ENCODE results near the gene ADGRD1. TPM values are rescaled to one million over a fixed set of nuclear protein-coding genes. Genes with fewer than 3 reads are reported as not detected.

ADGRD1 gene
- total RNA-seq, 1 donor from 2014 or later: 99.5 TPM

DNA sequence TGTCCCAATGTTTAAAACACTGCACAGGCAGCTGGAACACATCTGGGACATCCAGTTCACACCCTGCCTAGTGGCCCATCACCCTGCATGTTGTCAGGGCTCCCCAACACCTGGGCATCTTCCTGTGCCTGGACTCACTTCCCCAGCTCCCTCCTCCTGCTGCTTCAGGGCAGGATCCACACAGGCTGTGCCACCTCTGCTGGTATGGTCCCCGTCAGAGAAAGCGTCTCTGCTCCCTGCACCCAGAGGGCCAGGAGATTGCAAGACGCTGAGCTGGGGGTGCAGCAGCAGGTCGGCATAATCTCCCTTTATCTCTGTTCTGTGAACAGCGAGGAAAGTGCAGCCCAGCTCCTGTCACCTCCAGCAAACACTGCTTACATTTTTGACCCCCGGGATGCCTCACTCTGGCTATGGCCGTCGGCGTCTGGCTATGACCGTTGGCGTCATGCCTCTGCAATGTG, 124.3 kb downstream of the ADGRD1 start:
- peaks cover 6% of the 10 kb centered on the region for H3K9me3 ChIP-seq (replicated peaks)
- TF ChIP-seq, protein P1, sequence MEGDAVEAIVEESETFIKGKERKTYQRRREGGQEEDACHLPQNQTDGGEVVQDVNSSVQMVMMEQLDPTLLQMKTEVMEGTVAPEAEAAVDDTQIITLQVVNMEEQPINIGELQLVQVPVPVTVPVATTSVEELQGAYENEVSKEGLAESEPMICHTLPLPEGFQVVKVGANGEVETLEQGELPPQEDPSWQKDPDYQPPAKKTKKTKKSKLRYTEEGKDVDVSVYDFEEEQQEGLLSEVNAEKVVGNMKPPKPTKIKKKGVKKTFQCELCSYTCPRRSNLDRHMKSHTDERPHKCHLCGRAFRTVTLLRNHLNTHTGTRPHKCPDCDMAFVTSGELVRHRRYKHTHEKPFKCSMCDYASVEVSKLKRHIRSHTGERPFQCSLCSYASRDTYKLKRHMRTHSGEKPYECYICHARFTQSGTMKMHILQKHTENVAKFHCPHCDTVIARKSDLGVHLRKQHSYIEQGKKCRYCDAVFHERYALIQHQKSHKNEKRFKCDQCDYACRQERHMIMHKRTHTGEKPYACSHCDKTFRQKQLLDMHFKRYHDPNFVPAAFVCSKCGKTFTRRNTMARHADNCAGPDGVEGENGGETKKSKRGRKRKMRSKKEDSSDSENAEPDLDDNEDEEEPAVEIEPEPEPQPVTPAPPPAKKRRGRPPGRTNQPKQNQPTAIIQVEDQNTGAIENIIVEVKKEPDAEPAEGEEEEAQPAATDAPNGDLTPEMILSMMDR (IDR thresholded peaks at IDR 0.05; ENCODE audit: borderline replicate concordance): no peak
- no peaks in the 10 kb centered on the region for H3K27me3 ChIP-seq (ENCODE audit: low read depth)
- peaks cover 19% of the 10 kb centered on the region for H3K4me1 ChIP-seq
- peaks cover 21% of the 10 kb centered on the region for H3K36me3 ChIP-seq
- H3K4me3 ChIP-seq: no peak overlapping the region
- intact Hi-C loops (cut with micrococcal nuclease): no loop called here
- DNase-seq: no peak
- no peak overlapping the region for H3K27ac ChIP-seq (replicated peaks)

DNA sequence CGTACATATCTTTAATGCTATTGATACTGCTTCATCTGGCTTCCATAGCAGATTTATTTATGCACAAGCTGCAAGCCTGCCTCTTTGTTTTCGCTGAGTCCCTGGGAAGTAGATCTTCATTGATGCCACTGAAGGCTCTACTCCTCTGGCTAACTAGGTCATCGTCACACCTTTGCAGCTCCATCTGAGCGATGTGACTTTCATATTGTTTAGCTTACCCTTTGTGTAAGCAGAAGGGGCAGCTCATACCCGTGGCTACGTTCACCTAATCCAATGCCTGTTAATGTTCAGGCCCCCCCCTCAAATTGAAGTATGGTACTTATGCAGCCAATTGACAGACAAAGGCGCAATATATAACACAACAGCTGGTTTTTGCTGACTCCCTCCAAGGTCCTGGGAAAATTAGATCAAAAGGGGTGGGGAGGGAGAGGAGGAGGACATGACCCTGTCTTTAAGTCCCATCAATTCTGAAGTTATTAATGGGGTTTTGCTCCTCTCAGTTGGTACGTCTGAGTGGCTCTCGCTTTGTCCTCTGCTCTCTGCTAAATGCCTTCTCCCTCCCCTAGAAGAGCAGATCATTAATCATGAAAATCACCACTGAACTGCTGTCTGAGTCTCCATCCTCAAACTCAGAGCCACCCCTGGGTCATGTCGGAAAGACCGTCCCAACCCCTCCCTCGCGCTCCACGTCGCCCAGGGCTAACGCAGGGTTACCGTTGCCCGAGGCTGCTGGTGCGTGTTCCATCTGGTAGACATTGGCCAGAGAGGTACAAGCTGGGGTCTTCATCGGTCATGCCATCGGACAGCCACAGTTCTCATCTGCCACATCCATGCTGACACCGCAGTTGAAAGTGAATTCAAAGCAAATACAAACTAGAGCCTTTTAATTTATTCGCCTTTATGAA, 128.8 kb downstream of the ADGRD1 start:
- intact Hi-C loops (cut with micrococcal nuclease): no loop called here
- no peak for DNase-seq
- no peak overlapping the region for H3K27ac ChIP-seq (replicated peaks)
- H3K4me3 ChIP-seq: no peak overlapping the region
- H3K36me3 ChIP-seq: peaks cover 34% of the 10 kb centered on the region
- H3K4me1 ChIP-seq: peaks cover 19% of the 10 kb centered on the region
- no peaks in the 10 kb centered on the region for H3K27me3 ChIP-seq (ENCODE audit: low read depth)
- TF ChIP-seq, protein P1 (IDR thresholded peaks at IDR 0.05; ENCODE audit: borderline replicate concordance): no peak
- H3K9me3 ChIP-seq (replicated peaks): peaks cover 6% of the 10 kb centered on the region

DNA sequence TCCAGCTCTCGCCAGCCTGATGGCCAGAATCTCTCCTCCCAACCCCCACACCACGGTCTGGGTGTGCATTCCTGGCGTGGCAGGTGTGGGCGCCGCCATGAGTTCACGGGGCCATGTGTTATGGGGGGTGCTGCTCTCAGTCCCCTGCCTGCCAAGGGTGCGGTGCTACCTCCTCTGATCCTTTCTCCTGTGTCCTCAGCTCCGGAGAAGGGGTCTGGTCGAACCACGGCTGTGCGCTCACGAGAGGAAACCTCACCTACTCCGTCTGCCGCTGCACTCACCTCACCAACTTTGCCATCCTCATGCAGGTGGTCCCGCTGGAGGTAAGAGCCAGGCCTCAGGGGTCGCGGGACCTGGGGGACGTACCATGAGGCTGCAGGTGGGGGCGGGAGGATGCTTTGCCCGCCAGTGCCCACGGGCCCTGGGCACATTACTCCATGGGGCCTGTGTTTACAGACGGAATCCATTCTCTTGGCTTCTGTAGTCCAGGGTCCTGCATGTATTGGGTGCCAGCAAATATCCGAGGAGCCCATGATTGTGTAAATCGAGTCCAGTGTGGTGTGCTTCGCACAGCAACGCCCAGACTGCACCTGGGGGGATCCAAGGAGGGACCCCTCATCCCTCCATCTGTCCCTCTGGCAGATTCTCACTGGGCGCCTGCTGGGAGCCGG, 130.8 kb downstream of the ADGRD1 start:
- peaks cover 6% of the 10 kb centered on the region for H3K9me3 ChIP-seq (replicated peaks)
- TF ChIP-seq, protein P1 (IDR thresholded peaks at IDR 0.05; ENCODE audit: borderline replicate concordance): no peak
- peaks cover 25% of the 10 kb centered on the region for H3K4me1 ChIP-seq
- no peak overlapping the region for H3K4me3 ChIP-seq
- peaks cover 30% of the 10 kb centered on the region for H3K36me3 ChIP-seq
- H3K27ac ChIP-seq (replicated peaks): peak overlapping the region; percentile 51
- intact Hi-C loops (cut with micrococcal nuclease): no loop called here
- H3K27me3 ChIP-seq (ENCODE audit: low read depth): no peaks in the 10 kb centered on the region
- no peak for DNase-seq

DNA sequence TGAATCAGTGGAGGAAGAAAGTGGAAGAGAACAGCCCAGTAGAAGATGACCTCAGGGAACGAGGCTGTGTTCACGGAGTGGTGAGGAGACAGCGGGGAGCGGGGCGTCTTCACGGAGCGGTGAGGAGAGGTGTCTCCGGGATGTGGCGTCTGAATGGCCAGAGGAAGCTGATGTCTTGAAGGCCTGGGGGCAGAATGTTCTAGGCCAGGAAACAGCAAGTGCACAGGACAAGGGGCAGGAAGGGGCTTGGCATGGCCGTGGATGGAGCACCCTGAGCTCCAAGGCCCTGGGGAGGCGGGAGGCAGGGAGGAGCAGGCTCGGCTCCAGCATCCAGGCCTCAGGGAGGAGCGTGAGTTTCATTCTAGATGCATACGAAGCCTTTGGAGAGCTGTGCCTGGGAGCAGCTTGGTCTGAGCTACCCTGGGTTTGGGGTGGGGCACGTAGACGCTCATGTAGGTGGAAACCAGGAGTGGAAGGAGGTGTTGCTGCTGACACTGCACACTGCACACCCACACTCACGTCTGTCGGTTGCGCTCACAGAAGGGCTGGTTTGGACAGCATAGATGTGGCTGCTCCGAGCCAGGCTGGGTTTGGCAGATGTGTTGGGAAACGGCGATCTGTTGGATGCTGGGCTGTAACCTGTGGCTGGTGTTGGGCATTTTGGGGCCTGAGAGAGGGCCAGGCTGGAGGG, 131.6 kb downstream of the ADGRD1 start:
- peak overlapping the region; percentile 54 for H3K27ac ChIP-seq (replicated peaks)
- no peaks in the 10 kb centered on the region for H3K27me3 ChIP-seq (ENCODE audit: low read depth)
- H3K36me3 ChIP-seq: peaks cover 30% of the 10 kb centered on the region
- peaks cover 6% of the 10 kb centered on the region for H3K9me3 ChIP-seq (replicated peaks)
- TF ChIP-seq, protein P1 (IDR thresholded peaks at IDR 0.05; ENCODE audit: borderline replicate concordance): no peak
- H3K4me3 ChIP-seq: no peak overlapping the region
- intact Hi-C loops (cut with micrococcal nuclease): no loop called here
- peaks cover 28% of the 10 kb centered on the region for H3K4me1 ChIP-seq
- DNase-seq: peak; percentile 41

DNA sequence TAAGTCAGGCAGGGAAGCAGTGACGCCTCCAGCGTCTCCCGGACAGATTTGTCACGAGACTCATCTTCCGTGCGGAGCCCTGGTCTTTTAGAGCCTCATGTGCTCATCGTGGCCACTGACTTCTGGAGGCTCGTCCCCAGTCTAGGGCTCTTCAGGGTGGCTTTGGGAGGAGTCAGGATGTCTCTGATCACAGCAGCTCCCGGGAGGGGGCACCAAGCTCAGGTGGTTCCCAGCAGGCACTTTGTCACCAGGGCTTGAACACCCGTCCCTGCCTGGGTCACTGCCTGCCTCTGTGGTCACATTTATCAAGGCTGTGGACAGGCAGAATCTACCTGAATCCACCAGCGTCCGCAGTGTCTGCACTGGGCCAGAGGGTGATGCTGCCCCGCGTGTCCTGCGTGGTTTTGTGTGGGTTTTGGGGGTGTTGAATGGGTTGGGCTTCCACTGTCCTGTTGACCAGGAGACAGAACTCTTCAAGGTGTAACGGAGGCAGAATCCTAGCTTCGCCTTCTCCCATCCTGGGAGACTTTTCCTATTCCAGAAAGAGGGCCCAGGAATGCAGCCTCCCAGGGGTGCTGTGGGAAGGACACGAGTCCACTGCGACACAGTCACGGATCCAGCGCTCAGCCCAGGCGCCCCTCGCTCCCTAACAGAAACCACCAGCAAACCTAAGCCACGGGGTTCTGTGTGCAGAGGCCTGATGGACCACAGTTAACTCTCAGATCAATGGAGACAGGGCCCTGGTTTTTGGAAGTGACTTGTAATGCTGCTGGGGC, 132.3 kb downstream of the ADGRD1 start:
- Histone ChIP-seq H3K9me3 (replicated peaks) (no peaks in the 10 kb centered on the region), H3K27me3 (ENCODE audit: low read depth) (no peaks in the 10 kb centered on the region), H3K27ac (replicated peaks) (peak overlapping the region; percentile 54), H3K4me1 (peaks cover 28% of the 10 kb centered on the region), H3K36me3 (peaks cover 34% of the 10 kb centered on the region), H3K4me3 (no peak overlapping the region)
- intact Hi-C loops (cut with micrococcal nuclease): no loop called here
- DNase-seq: no peak
- TF ChIP-seq, protein P1 (IDR thresholded peaks at IDR 0.05; ENCODE audit: borderline replicate concordance): no peak

Data from left ventricle myocardium inferior (tissue), 1 donor.